ENCODE results near the gene MAP10.

Gene MAP10

DNA sequence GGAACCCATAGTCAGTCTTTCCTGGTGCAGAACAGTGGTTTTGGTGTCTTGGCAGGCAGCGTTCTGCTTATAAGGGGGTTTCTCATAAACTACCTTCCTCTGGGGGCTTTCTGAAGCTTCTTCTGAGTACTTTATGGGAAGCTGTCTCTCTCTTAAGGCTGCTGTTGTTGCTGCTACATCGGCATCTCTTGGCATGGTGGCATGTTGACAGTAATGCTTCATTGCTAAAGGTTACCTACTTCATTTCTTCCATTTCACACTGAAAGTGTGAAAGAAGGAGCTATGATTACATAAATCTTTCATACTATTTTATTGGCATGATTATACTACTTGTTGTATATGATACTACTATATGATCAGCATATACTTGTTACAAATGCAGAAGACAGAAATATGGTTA lies 6.3 kb upstream of the MAP10 start:
- TF ChIP-seq, protein P1, sequence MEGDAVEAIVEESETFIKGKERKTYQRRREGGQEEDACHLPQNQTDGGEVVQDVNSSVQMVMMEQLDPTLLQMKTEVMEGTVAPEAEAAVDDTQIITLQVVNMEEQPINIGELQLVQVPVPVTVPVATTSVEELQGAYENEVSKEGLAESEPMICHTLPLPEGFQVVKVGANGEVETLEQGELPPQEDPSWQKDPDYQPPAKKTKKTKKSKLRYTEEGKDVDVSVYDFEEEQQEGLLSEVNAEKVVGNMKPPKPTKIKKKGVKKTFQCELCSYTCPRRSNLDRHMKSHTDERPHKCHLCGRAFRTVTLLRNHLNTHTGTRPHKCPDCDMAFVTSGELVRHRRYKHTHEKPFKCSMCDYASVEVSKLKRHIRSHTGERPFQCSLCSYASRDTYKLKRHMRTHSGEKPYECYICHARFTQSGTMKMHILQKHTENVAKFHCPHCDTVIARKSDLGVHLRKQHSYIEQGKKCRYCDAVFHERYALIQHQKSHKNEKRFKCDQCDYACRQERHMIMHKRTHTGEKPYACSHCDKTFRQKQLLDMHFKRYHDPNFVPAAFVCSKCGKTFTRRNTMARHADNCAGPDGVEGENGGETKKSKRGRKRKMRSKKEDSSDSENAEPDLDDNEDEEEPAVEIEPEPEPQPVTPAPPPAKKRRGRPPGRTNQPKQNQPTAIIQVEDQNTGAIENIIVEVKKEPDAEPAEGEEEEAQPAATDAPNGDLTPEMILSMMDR (IDR thresholded peaks at IDR 0.05; ENCODE audit: low read depth, low read length) = no peak
- no peak for DNase-seq (ENCODE audit: extremely low read depth, low read depth)

DNA sequence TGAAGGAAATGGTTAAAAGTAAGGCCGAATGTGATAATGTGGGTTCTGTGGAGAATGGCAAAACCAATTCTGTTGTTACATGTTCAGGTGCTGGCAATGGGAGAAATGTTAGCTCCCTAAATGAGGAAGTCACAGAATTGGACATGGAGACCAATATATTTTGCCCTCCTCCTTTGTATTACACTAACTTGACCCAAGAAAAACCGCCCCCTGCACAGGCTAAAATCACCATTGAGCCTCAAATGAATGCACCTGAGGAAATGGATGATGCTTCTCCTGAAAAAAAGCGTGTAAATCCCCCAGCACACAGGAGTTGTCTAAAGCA lies 932 bp downstream of the MAP10 start:
- TF ChIP-seq, protein P1 (IDR thresholded peaks at IDR 0.05; ENCODE audit: low read depth, low read length) = no peak
- DNase-seq (ENCODE audit: extremely low read depth, low read depth) = no peak

DNA sequence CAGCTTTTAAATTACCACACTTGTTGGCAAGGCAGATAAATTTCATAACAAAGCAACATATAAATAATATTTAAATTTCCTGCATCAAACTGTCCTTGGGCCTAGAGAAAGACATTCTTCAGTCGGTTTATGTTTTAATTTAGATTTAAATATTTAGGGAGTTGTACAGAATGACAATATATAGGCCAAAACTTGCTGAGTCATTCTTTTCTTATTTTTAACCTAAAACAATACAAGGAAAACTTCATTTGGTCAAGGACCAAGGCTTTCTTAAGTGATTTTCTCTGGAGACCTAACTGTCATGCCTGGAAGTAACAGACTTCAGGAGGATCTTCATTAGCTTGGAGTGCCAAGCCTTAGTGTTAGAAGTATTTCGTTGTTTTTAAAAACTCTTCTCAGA lies 5.6 kb downstream of the MAP10 start:
- TF ChIP-seq, protein P1 (IDR thresholded peaks at IDR 0.05; ENCODE audit: low read depth, low read length) = no peak
- no peak for DNase-seq (ENCODE audit: extremely low read depth, low read depth)

DNA sequence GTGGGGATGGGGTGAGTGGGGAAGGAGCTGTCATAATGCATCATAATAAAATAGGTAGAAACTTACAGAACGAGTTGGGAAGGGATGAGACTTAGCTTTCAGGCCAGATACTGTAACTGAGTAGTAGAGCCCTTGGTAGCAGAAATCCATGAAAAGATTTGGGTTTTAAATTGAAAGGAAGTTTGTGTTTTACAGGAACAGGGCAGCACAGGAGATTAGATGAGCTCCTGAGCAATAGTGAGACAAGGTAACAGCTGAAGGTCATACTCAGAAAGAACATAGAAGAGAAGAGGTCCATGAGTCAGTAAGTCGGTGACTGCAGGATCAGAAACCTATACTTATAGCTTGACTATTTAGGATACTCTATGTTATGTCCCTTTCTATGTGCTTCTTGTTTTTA lies 7.3 kb downstream of the MAP10 start:
- DNase-seq (ENCODE audit: extremely low read depth, low read depth) = no peak
- TF ChIP-seq, protein P1 (IDR thresholded peaks at IDR 0.05; ENCODE audit: low read depth, low read length) = no peak

DNA sequence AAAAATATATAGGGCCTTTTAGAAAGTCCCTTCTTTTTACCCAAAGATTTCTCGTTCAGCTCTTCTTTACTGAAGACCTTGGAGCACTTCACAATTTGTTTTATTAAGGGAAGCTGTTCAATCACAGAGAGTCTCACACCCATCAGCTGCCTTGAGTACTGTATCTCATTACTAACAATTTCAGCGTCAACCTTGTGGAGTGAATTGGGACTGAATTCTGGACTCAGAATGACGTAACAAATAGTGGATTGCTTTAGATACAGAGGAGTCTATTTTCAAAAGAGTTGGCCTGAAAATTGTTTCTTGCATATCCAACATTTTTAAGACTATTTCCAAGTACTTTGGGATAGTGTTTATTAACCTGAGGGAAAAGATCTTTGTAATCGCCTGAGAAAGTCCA lies 7.9 kb downstream of the MAP10 start:
- TF ChIP-seq, protein P1 (IDR thresholded peaks at IDR 0.05; ENCODE audit: low read depth, low read length) = no peak
- DNase-seq (ENCODE audit: extremely low read depth, low read depth) = no peak

DNA sequence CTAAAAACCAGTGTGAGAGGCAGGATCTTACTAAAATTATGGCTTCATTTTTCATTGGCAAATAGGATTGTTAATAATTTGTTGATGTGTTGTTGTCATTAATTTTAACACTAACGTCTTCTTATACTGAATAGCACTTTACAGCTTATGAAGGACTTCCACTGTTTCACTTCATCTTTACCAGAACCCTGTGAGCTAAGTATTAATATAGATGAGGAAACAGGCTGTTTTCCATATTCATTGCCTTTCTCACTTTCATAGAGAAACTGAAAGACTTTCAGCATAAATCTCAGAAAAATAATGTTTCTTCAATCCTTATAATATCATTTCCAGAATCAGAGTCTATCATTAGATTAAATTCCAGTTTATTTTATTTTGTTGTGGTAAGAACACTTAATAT lies 8.5 kb downstream of the MAP10 start:
- no peak for DNase-seq (ENCODE audit: extremely low read depth, low read depth)
- TF ChIP-seq, protein P1 (IDR thresholded peaks at IDR 0.05; ENCODE audit: low read depth, low read length) = no peak

DNA sequence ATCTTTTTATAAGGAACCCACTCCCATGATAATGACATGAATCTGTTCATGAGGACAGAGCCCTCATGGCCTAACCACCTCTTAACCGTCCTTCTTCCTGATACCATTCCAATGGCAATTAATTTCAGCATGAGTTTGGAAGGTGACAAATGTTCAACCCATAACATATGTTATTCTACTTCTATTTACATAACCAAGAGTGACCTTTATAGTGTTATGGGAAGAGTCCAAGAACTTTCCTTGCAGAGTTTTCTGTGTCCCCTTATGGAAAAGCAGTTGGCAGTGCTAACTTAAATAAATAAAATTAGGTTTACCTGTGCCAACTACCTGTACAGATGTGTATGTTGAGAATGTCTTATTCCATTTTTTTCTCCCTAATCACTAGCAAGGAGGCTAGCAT lies 11.1 kb downstream of the MAP10 start:
- TF ChIP-seq, protein P1 (IDR thresholded peaks at IDR 0.05; ENCODE audit: low read depth, low read length) = no peak
- DNase-seq (ENCODE audit: extremely low read depth, low read depth) = no peak

Measured in AG09319 (cell line).